Stimulated activated CD8-positive, alpha-beta memory T cell treated with anti-CD3 and anti-CD28 coated beads, Interleukin-12 subunit alpha, Interleukin-12 subunit beta, amount 100 ng/mL, for 1 hour (primary cell): Measurements from ENCODE around the gene ZNF500.

ENCODE experiments used
- DNase-seq: peaks from one replicate; pipeline ENCODE4 v3.0.0-alpha.2; 2020; ENCODE audit warnings: low read depth

The ZNF500 gene

GRCh38 chr16:4704913-4705312 is 62.0 kb downstream of the ZNF500 start:
- no peak for DNase-seq

GRCh38 chr16:4704491-4704890 is 62.5 kb downstream of the ZNF500 start:
- DNase-seq: no peak

- DNase-seq: no peak
Measured at GRCh38 chr16:4703906-4704305, 63.1 kb downstream of the ZNF500 start.

GRCh38 chr16:4702466-4702808 is 64.5 kb downstream of the ZNF500 start:
- no peak for DNase-seq

GRCh38 chr16:4701791-4702465 is 65.0 kb downstream of the ZNF500 start:
- no peak for DNase-seq

- DNase-seq: no peak
Measured at GRCh38 chr16:4700997-4701743, 65.8 kb downstream of the ZNF500 start.

GRCh38 chr16:4700380-4700996 is 66.5 kb downstream of the ZNF500 start:
- no peak for DNase-seq

- no peak for DNase-seq
Measured at GRCh38 chr16:4699046-4699556, 67.9 kb downstream of the ZNF500 start.

- no peak for DNase-seq
Measured at GRCh38 chr16:4698321-4699045, 68.5 kb downstream of the ZNF500 start.
